ENCODE data around the gene PSMD14.

DNA sequence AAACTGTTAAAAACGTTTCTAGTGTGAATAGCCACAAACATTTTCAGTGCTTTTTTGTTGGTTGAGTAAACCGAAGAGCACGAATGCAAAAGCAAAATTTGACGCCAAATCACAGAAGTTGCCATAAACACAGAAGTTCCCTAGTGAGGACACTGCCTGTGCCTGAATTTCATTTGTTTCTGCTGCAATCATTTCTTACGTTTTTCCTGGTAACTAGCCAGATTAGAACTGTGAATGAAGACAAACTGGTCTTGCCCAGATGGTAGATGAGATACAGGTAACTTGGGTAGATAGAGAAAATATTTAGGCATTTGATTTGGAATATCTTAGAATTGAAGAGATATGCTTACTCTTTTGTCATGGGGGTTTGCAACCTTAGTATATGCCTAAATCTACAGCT is 98.1 kb downstream of the PSMD14 start:
- TF ChIP-seq POLR2A (IDR thresholded peaks at IDR 0.05; ENCODE audit: low read length), result no peak
- TF ChIP-seq GATA1 (IDR thresholded peaks at IDR 0.05; ENCODE audit: low read depth, low read length), result no peak

Data from erythroblast (primary cell).